ENCODE data around the gene SPRED3. TPM values are rescaled to one million over a fixed set of nuclear protein-coding genes. Genes with fewer than 3 reads are reported as not detected.

SPRED3 gene
- total and polyA plus RNA-seq, 2 of the 8 experiments (the other 6 are each of a cell fraction or from before 2014, with no cell fraction given) = 8.1 to 10.3 TPM

DNA sequence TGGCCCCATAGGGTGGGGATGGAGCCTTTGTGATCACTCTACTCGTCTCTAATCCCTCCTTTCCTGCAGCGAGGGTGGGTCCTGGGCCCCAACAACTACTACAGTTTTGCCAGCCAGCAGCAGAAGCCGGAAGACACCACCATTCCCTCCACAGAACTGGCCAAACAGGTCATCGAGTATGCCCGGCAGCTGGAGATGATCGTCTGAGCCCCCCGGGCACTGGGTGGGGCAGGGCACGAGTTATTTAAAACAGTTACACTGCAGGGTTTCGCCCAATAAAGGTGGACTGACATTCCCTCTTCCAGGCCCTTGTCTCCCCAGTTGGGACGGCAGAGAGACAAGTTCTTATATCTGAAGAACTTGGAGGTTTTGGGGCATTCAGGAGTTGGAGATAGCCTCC is 5.3 kb upstream of the SPRED3 start:
- Histone ChIP-seq H3K14ac (ENCODE audit: insufficient read length) (no peak overlapping the region), H2BK20ac (ENCODE audit: low read length) (no peak overlapping the region), H2BK12ac (ENCODE audit: low read depth, low read length) (no peak overlapping the region), H2BK5ac (ENCODE audit: low read depth, low read length) (no peak overlapping the region), H2BK120ac (replicated peaks; ENCODE audit: low read depth, low read length) (no peak overlapping the region), H3K23me2 (ENCODE audit: low read depth, low read length) (peaks cover 4% of the 10 kb centered on the region), H4K5ac (ENCODE audit: insufficient read length, low read depth, low read length) (no peak overlapping the region), H3K4ac (replicated peaks; ENCODE audit: insufficient read length, low read depth, low read length) (no peak overlapping the region), H3K27me3 (replicated peaks in 1 of 4; ENCODE audit: control insufficient read depth in 3 of 4, extremely low read depth in 1 of 4, insufficient read depth in 3 of 4, low read length in 3 of 4) (no peaks in the 10 kb centered on the region), H3K4me3 (ENCODE audit: extremely low read depth in 1 of 4, insufficient read depth in 2 of 4, low read depth in 3 of 4, low read length in 4 of 4) (no peak overlapping the region), H2AK5ac (ENCODE audit: low read depth, low read length) (no peak overlapping the region), H3K4me1 (replicated peaks in 1 of 4; ENCODE audit: control insufficient read depth in 3 of 4, insufficient read depth in 4 of 4, low read length in 3 of 4) (peaks cover 3 to 16% (median 6%) of the 10 kb centered on the region in 4 experiments; a peak in 6 of 7 replicates), H4K91ac (replicated peaks; ENCODE audit: insufficient read length, low read length) (no peak overlapping the region), H2BK15ac (ENCODE audit: low read length) (no peak overlapping the region), H3K23ac (ENCODE audit: insufficient read length) (no peak overlapping the region), H3K56ac (replicated peaks; ENCODE audit: insufficient read length, low read depth, low read length) (no peak overlapping the region), H3K18ac (ENCODE audit: extremely low read depth, low read length) (no peak overlapping the region), H4K20me1 (replicated peaks in 1 of 2; ENCODE audit: control insufficient read depth in 1 of 2, insufficient read depth in 2 of 2, low read length in 2 of 2) (peaks cover 3 to 19% of the 10 kb centered on the region in 2 experiments), H3K36me3 (ENCODE audit: control insufficient read depth in 2 of 4, insufficient read depth in 4 of 4, low read length in 3 of 4) (peaks cover 14 to 26% (median 23%) of the 10 kb centered on the region in 4 experiments; a peak in 7 of 8 replicates), H4K8ac (ENCODE audit: extremely low read depth, insufficient read depth, low read length) (no peak overlapping the region), H3K9me3 (ENCODE audit: insufficient read depth in 2 of 2, low read depth in 1 of 2, low read length in 1 of 2) (no peaks in the 10 kb centered on the region), H3K79me1 (ENCODE audit: low read depth, low read length) (no peaks in the 10 kb centered on the region), H2AFZ (ENCODE audit: low read length) (no peak overlapping the region), H3K27ac (ENCODE audit: low read depth, low read length) (no peak overlapping the region), H3K9ac (replicated peaks in 1 of 4; ENCODE audit: extremely low read depth in 1 of 4, low read depth in 3 of 4, low read length in 3 of 4) (no peak overlapping the region), H3K4me2 (ENCODE audit: insufficient read depth in 1 of 2, low read depth in 2 of 2, low read length in 2 of 2) (no peak overlapping the region), H3K79me2 (ENCODE audit: control insufficient read depth in 1 of 2, insufficient read depth in 2 of 2, low read length in 2 of 2) (no peaks in the 10 kb centered on the region)
- DNase-seq (ENCODE audit: low read depth in 1 of 2, low spot score in 2 of 2) (no peak), FAIRE-seq (no peak)
- TF ChIP-seq POLR2AphosphoS5 (IDR thresholded peaks at IDR 0.05; ENCODE audit: low read depth, low read length) (no peak), EP300 (IDR thresholded peaks at IDR 0.05; ENCODE audit: borderline replicate concordance in 1 of 2, low read depth in 2 of 2, low read length in 2 of 2) (no peak), HDAC2 (IDR thresholded peaks at IDR 0.05; ENCODE audit: borderline replicate concordance in 1 of 2, low read depth in 2 of 2, low read length in 2 of 2) (no peak), TBP (IDR thresholded peaks at IDR 0.05; ENCODE audit: low read depth, low read length) (no peak), GABPA (IDR thresholded peaks at IDR 0.05; ENCODE audit: borderline replicate concordance, insufficient read depth, low read length) (no peak)
- TF ChIP-seq, protein P1, sequence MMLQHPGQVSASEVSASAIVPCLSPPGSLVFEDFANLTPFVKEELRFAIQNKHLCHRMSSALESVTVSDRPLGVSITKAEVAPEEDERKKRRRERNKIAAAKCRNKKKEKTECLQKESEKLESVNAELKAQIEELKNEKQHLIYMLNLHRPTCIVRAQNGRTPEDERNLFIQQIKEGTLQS (IDR thresholded peaks at IDR 0.05; ENCODE audit: insufficient read depth, low read depth, low read length) = no peak
- POLR2A ChIA-PET (ENCODE audit: partially characterized antibody) = interaction anchor here (1.6 kb wide), 1 partner anchor 8 kb away, joined by 10 read pairs; the partner anchor contains the start of gene PSMD8
- CTCF ChIA-PET (ENCODE audit: partially characterized antibody) = interaction anchor here (1.7 kb wide), 1 partner anchor 149 kb away, joined by 3 read pairs; no protein-coding TSS in a partner anchor
- WGBS, 2 experiments (ENCODE audit: extremely low coverage in 1 of 2, insufficient coverage in 1 of 2, insufficient read length in 1 of 2, insufficient replicate concordance in 2 of 2, low coverage in 1 of 2, low lambda C conversion rate in 2 of 2, missing lambda C conversion rate in 1 of 2) = 88% methylated on average over 10 of the region's 10 CpGs; no CpG with 5 or more reads in 1 of the 2 experiments
